GM19043 (cell line): ENCODE results near the gene KRT40.
"Not testable (repeated sequence)": the region's sequence is repeated elsewhere in the genome, so short reads cannot be mapped to it uniquely, and the experiment has no call there.

ENCODE experiments used
- ATAC-seq: cut with Tn5 transposase; IDR thresholded peaks from one replicate; pipeline ENCODE4 v1.9.1; 2021; ENCODE audit warnings: low read depth; ENCODE audit not compliant: unreplicated experiment

The KRT40 gene

GRCh38 chr17:40999563-40999962, 15.4 kb upstream of the KRT40 start, which contains the start of gene KRTAP3-2:
Gene KRTAP3-2, minus strand, starts transcription at chr17:40999906. Its CDS starts 53 bp downstream, at chr17:40999853.
- ATAC-seq, result not testable (repeated sequence)

DNA sequence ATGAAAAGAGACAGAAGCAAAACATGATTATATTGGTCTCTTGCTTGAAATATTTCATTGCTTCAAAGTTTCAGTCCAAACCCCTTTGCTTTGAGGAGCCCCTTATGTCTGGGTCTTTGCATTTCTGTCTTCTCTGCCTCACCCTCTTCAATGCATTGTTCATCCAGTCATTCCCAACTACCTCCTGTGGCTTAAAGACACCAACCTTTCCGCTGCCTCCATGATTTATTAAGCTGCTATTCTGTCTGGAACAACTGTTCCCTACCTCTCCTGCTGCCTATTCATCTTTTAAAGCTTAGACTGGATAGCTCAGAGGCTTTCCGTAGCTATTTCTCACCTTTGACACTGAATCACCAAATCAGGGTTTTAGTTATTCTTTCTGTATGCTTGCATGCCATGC, 13.2 kb upstream of the KRT40 start:
- no peak for ATAC-seq

- ATAC-seq, result no peak
These were observed 12.7 kb upstream of the KRT40 start for GRCh38 chr17:40996829-40997228.

DNA sequence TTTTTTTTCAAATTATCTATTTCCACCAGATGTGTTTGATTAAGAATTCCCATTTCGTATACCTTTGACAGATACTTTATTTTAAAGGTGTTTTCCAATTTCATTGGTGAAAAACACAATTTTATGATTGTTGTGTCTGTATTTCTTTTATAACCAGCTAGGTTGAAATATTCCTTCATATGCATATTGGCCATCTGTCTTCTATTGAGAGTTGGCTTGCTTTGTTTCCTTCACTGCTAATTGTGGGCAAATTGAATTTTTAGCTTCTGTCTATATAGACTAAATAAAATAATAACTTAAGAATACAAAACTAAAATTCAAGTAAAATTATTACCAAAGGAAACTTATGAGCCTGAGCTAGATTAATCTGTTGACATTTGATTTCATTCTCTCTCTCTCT, 11.0 kb upstream of the KRT40 start:
- ATAC-seq, result no peak

DNA sequence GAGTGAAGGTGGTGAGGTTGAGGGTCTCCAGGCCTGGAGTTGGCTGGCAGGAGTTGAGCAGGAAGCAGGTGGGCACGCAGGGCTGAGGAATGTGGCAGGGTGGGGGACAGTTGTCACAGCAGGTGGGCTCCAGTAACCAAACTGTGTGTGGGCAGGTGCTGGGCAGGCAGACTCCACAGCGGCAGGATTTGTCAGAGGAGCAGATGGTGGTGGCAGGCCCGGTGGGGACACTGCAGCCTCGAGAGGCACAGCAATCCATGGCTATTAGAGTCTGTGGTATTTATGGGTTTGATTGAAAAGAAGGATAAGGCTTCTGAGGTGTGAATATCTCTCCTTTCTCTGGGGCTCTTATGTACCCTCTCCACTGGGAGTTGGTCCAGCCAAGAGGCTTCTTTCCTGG, 9.7 kb upstream of the KRT40 start, which contains the start of gene KRTAP3-3:
Gene KRTAP3-3, minus strand, starts transcription at position 326 of the 400 bp plus-strand sequence. Its CDS starts 67 bp downstream, at position 259.
- no peak for ATAC-seq

DNA sequence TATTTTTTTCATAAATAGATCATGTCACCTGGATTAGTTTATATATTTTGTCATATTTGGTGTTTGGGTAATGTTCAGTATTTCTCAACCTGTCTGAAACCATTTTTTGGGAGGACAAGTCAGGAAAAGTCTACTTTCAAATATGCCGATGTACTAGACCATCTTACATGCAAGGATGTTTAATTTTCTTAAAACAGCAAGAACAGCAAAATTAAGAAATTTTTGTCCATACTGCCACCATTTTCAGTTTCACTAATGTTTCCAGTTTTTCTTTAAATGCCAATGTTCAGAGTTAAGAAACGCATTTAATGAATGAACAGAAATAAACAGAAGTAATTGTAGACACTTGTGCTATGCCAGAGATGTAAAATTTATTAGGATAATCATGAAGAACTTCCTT, 9.0 kb upstream of the KRT40 start:
- no peak for ATAC-seq

GRCh38 chr17:40992666-40993065, 8.5 kb upstream of the KRT40 start:
- ATAC-seq, result no peak

- no peak for ATAC-seq
These were observed 2.8 kb upstream of the KRT40 start for GRCh38 chr17:40986920-40987319.

DNA sequence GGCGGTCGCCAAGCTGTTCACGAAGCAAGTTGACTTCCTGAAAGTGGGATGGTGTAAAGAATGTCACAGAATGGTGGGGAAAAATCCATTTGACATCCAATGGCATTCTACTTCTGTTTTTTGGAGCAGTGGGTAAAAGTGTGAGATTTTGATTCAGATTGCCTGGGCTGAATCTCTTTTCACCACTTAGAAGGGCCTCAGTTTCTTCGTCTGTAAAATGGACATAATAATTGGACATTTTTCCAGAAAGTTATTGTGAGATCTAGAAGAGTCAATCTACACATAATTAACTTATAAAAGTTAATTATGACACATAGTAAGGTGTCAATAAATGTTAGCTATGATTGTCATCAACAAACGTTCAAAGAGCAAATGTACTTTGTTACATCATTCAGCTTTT, 3.0 kb downstream of the KRT40 start:
- ATAC-seq, result no peak

DNA sequence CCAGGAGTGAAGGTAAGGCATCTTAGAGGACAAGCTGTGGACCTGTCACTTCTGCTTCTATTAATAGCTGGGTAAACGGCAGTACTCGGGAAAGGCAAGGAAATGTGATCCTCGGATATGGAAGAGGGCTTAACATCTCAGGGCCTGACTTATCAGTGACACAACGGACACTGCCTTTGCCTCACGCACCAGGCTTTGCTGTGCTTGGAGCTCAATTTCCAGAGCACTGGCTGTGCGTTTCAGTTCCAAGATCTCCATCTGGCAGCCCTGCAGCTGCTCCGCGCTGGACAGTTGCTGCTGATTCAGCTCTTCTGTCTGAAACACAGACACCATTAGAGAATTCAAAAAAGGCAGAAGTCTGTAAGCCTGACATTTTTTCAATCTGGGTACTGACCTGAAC, 3.5 kb downstream of the KRT40 start:
- no peak for ATAC-seq

GRCh38 chr17:40980117-40980516, 4.0 kb downstream of the KRT40 start:
- no peak for ATAC-seq

GRCh38 chr17:40978575-40979151, 5.5 kb downstream of the KRT40 start:
- no peak for ATAC-seq

DNA sequence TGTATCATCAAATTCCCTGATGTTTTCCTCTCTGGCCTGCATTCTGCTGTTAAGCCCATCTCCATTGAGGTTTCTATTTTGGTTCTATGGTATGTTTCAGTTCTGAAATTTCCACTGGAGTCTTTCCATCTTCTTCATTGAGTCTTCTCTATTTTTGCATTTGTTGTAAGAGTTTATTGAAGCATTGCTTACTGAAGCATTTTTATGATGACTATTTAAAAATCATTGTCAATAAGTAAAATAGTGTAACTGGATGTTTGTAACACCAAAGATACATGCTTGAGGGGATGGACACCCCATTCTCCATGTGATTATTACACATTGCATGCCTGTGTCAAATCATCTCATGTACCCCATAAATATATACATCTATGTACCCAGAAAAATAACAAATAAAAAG, 8.6 kb downstream of the KRT40 start:
- ATAC-seq, result no peak

DNA sequence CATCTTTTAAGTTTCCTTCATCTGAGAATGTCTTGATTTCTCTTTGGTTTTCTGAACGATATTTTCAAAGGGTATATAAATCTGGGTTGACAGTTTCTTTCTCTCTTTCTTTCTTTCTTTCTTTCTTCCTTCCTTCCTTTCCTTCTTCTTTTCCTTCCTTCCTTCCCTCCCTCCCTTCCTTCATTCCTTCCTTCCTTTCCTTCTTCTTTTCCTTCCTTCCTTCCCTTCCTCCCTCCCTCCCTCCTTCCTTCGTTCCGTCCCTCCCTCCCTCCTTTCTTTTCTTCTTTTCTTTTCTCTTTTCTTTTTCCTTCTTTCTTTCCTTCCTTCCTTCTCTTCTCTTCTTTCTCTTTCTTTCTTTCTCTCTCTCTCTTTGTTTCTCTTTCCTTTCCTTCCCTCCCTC, 9.8 kb downstream of the KRT40 start:
- ATAC-seq, result no peak

- no peak for ATAC-seq
These were observed 16.5 kb downstream of the KRT40 start for GRCh38 chr17:40967582-40967981.

GRCh38 chr17:40966848-40967247, 17.3 kb downstream of the KRT40 start, which contains the start of gene KRT39:
Gene KRT39, minus strand, starts transcription at chr17:40966948. Its CDS starts 92 bp downstream, at chr17:40966856.
- ATAC-seq, result no peak

DNA sequence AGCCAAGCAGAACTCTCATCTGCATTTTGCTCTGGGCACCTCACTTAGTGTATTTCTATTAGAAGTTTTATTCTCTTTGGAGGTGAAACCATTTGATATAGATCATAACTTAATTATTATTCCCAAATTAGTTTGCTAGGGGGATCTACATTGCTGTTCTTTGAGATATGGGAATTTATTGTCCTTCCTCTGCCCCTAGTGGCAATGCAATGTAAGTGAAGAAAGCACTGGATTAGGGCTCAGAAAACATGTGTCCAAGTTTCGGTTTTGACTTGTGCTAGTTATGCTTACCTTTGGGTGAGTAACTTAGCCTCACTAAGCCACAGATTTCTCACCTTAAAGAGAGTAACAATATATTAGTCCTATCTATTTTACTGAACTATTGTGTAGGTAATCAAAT, 20.3 kb downstream of the KRT40 start:
- no peak for ATAC-seq

DNA sequence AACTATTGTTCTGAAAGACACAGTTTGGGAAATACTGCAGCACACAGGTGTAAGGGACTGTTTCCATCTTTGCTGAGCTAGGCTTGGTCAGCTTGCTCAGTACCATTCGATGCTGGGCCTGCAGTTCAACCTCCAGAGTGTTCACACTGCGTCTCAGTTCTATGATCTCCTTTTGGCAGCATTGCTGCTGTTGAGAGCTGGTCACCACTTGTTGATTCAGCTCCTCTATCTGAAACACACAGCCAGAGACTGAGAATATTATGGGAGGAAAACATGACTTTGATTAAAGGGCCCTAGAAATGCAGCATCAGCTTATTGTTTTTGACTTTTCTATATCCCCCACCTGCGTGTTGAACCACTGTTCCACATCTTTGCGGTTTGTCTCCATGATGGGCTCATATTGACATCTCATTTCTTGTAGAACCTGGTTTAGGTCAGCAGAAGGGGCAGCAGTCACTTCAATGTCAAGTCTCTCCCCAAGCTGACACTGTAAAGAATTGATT, 22.0 kb downstream of the KRT40 start:
- no peak for ATAC-seq

DNA sequence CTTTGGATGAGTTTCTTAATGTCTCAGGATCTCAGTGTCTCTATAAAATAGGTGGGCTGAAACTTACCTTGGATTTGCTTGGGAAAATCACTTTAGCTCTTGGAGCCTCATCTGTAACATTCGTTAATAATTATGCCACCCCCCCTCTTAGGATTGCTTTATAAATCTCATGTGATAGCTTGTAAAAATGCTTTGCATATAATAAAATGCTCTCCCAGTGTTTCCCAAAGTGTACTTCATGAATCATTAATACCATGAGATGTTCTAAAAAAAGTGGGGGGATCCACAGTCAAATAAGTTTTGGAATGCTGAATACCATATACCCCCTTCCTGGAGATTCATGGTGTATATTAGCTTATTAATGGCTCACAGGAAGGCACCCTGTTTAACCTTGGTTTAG, 22.5 kb downstream of the KRT40 start:
- ATAC-seq, result no peak

GRCh38 chr17:40960144-40960543, 24.0 kb downstream of the KRT40 start:
- ATAC-seq, result no peak

GRCh38 chr17:40958086-40958953, 25.8 kb downstream of the KRT40 start:
- no peak for ATAC-seq
